NOMO-1 treated with dmso at 0.1 percent for 144 hours (cell line): ENCODE measurements around the gene SAE1.

Experiments
- DNase-seq: peaks from one replicate; lab custom pipeline; 2025; ENCODE audit not compliant: unreplicated experiment; lab: John Stamatoyannopoulos, UW

The SAE1 gene

DNA sequence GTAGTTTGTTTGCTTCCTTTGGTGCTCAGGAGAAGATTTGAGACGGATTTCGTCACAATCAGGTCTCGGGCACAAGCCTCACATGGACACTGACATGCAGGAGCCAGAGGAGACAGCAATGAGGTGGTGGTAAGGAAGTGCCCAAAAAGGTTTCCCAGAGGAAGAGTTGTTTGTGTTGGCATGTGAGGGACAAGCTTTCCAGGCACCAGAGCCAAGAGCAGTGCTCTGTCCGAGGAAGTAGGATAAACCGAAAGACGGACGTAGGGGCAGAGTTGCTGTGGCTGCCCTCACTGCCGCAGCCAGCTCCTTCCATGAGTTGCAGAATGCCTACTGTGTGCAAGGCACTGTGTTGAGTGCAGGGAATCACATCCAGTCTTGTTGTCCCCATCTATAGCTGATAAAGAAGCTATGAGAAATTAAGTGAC, 27.7 kb downstream of the SAE1 start:
- no peak for DNase-seq

DNA sequence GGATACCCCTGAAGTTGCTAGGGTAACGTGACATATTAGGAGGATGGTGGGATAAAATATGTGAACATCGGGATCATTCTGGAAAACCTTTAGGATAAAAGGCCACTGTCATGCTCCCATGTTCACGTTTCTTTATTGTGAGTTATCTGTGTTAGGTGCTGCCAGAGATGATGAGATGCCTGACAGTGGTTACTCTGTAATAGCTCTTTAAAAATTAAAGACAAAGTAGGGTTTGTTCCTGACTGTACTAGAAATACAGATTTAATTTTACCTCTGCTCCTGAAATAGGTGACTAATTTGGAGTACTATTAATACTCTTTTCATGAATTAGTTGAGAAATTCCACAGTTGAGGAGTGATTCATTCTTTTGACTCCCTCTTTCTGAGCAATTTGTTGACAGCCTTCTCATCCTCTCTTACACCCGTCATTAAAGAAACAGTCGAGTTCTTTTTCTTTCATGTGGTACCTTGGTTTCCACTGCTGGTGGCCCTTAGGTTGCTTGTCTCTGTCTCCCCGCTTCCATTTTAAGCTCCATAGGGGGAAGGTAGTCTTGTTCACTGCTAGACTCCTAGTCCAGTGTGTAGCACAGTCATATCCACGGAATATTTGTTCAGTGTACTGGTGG, 28.4 kb downstream of the SAE1 start:
- DNase-seq: no peak

DNA sequence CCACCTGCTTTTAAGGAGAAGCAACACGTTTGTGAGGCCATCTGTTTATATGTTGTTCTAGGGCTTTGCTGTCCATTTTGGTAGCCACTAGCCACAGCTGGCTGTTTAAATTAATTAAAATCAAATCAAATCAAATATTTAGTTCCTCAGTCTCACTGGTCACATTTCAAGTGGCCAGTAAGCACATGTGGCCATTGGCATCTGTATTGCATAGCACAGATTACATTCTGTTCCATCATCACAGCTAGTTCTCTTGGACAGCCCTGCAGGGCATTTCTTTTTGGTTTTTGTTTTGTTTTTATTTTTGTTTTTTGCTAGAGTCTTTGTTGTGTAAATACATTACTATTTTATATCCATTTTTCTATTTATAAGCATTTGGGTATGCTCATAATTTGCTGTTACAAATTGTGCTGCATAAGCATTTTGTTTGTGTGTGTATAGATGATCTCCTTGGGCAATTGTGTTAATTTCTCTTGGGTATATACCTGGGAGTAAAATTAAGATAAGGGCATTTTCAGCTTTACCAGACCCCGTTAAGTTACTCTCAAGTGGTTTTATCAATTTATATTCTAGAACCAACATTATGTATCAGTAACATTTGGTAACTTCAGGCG, 31.3 kb downstream of the SAE1 start:
- no peak for DNase-seq

DNA sequence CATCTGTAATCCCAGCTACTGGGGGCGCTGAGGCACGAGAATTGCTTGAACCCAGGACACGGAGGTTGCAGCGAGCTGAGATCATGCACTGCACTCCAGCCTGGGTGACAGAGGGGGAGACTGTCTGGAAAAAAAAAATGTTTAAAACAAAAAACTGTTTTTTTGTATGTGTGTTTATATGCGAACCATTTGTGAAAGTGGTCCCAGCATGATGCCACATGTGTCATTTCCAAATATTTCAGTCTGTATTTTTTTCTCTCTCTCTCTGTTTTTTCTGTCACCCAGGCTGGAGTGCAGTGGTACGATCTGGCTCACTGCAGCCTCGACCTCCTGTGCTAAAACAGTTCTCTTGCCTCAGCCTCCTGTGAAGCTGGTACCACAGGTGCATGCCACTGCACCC, 37.4 kb downstream of the SAE1 start:
- DNase-seq: no peak

DNA sequence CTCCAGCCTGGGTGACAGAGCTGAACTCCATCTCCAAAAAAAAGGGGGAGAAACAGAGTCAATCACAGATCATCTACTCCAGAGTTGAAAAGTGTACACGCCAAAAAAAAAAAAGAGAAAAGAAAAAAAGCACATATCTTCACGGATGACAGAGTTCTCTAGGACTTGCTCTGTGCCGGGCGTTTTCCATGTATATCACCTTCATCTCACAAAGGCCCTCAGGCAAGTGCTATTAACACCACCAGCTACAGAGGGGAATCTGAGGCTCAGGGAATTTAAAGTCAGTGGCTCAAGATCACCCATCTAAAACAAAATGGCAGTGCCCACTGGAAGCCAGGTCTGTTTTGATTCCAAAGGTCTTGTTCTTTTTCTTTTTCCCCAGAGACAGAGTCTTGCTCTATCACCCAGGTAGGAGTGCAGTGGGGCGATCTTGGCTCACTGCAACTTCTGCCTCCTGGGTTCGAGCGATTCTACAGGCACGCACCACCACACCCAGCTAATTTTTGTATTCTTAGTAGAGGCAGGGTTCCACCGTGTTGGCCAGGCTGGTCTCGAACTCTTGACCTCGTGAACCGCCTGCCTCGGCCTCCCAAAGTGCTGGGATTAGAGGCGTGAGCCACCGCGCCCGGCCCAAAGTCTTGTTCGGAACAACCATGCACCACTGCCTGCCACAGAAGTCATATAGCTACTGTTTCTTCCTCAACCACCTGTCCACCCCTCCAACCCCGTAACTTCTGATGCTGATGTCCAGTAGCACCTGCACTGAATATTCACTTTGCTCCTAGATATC, 42.2 kb downstream of the SAE1 start:
- no peak for DNase-seq

DNA sequence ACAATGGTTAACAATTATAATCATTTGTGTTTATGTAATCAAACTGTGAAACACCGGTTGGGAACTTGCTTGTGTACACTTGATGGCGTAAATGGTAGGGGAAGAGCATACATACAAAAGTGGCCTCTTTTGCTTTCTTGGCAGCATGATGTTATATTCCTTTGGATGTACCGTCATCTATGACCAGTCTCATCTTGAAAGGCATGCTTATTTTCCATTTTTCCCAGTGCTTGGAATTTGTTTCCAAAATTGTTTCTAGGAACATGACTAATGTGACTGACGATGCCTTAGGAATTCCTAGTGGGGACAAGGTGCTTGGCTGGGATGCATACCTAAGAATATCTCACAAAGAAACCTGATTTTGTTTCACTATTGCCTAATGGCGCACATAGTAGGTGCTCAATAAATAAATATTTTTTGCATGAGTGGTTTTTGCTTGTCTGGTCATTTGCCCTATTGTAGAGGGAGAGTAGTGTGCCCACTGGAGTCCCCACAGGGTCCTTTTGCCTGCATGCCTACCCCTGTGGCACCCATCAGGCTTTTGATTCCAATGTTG, 45.5 kb downstream of the SAE1 start:
- no peak for DNase-seq

DNA sequence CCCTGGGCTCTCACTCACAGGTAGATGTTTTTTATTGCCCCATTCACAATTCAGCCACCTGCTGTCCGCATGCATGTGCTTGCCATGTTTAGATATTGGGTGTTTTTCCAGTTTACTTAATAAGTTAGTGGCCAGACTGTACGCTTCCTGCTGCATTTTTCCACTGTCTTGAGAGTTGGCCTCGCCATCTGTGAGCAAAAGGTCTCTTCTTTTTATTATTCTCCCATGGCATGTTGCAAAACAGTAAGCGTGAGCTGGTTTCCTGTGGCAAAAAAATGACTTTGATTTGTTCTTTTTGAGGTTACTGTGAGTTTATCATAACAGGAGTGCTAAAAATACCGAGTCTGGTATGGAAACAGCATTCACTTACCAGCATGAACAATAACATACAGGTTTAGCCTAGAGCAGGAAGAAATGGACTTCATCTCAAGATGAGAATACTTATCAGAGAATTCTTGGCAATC, 46.0 kb downstream of the SAE1 start:
- peak; percentile 15 for DNase-seq

DNA sequence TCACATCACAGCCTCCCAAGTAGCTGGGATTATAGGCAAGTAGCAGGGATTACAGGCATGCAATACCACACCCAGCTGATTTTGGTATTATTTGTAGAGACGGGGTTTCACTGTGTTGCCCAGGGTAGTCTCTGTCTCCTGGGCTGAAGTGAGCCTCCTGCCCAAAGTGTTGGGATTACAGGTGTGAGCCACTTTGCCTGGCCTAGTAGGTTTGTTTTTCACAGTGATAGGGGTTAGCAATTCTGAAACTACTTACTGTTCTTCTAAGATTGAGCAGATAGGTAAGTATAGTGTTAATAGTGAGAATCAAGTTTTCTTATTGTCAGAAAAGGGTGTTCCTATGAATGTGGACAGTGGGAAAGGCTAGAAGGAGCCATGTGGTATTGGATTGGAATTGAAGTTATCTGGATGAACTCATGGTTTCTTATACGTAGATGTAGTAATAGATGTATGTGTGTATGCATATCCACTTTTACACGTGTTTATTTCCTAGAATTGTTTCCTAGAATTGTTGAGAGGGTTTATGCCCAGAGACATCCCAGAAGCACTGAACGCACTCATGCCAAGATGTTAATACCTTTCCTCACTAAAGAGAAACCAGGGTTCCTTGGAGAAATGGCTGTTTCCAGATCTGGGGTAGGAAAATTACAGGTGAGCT, 49.1 kb downstream of the SAE1 start:
- DNase-seq: no peak

DNA sequence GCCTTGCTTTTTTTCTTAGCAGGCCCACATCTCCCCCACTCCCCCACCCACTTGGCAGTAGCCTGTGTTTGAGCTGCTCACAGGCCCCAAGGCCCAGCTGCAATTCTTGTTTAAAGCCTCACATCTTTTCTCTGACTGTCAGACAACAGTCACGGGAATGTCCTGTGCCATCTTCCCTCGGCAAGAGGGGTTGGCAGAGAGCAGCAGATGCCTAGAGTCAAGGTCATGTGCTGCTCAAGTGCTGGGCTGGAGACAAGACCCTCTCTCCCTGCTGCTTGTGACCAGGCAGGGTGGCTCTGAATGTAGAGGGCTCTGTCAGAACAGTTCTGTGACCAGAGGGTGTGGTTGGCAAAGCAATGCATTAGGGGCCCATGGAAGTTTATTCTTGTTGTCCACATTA, 53.0 kb downstream of the SAE1 start:
- no peak for DNase-seq

DNA sequence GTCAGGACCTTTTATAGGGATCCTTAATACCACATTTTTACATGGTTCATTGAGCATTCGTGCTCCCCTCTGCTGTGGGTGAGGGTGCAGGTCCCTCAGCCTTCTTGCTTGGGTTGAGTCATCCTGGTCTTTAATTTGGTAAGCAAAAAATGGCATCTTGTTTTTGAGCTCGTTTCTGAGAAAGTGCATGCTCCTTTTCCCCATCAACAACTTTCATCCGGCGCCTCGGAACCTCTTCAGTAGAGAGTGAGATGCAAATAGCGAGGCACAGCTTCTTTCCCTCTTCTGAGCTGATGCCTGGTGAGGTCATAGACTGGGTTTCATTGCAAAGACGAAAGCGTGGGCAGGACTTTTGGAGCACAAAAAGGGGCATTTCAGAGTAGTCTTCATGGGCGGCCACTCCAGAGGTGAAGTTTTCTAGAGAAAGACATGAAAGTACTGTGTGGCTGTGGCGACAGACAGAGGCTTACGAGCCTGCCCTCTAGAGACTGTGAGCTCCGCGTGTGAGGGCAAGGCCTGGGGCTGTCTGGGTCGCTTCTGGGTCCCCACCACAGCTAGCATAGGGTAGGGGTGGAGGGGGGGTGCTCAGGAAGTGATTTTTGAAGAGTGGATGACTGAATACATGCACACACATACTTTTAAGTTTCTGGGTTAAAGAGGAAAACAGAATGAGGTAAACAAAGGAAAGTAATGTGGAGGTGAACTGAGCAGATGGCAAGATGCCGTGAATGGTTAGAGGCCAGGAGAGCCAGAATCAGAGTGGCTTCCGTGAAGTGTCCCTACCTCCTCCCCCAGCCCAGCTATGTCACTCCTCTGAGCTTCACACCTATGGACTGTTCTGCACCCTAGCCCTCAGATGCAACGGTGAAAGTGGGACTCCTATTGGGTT, 56.1 kb downstream of the SAE1 start:
- DNase-seq: no peak

DNA sequence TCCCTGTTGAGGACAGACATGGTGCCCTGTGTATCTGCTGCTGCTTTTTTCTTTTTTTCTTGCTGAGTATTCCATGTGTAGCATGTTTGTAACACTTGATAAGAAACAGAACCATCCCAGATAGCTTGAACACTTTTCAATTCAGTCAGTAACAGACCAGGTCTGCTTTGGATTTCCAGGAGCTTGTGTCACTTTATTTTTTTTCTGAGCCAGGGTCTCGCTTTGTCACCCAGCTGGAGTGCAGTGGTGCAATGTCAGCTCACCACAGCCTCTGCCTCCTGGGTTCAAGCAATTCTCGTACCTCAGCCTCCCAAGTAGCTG, 56.7 kb downstream of the SAE1 start:
- DNase-seq: no peak

DNA sequence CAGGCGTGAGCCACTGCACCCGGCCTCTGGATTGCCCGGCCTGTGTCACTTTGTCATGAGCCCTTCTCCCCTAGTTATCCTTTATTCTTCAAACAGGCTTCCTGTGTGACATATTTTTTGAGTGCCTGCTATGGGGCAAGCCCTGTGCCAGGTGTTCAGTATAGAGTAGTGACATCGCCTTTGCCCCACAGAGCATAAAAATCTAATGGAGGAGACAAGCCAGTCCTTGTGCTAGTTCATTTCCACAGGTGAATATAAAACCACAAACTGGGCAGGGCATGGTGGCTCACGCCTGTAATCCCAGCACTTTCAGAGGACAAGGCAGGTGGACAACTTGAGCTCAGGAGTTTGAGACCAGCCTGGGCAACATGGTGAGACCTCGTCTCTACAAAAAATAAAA, 57.2 kb downstream of the SAE1 start:
- no peak for DNase-seq

DNA sequence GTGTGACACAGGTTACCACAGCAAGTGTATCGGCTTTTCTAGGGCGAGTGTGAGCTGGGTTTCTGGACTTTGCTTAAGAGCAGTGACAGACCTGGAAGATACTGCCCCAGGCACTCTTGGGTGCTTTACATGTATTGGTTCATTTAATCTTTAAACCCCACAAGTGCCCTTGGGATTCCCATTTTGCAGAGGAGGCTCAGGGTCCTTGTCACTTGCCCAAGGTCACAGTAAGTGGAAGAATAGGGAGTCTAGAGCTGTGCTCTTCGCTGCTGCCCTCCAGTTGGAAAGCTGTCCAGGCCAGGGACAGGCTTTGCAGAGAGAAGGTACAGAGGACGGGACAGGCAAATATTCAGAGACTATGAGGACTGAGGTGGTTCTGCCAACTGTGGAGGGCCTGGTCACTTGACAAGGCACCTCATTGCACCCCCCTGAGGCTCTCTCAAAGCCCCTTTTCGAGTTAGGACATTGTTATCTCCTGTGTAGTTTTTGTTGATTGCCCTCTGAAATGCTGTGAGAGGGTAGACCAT, 57.9 kb downstream of the SAE1 start:
- DNase-seq: no peak

DNA sequence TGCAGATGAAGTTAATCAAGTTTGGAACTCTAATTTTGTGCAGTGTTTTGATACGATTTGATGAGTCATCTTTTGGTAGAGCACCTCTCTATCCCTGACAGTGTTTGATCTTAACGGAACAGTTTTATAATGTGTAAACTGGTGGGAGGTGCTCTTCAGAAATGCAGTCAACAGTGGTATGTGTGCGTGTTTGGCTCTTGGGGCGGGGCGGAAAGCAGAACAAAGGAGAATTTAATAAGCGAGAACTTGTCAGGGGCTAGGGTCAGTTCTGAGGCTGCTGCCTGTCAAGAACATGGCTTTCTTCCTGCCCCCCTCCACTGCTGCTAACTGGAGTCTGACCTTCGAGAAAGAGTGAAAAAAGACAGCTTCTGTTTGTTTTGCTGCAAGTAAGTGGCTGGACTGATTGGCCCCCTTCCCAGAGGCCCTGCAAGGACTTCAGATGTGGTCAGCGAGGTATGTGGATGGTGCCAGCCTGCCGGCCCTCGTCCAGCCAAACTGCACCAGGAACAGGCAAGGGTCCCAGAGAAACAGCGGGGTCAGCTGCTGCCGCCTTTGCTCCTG, 59.6 kb downstream of the SAE1 start:
- DNase-seq: no peak

DNA sequence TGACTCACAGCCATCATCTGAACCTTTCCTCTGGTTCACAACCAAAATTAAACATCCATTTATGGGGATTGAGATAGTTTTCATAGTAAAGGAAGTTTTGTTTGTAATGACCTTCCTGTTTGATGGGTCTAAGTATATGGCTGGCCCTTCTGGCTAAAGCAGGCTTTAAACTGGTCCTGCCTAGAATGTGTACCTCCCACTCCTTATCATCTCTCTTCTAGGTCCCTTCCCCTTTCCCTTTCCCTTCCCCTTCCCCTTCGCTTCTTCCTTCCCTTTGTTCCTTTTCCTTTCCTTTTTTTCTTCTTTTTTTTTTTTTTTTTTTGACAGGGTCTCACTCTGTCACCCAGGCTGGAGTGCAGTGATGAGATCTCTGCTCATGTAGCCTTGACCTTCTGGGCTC, 64.8 kb downstream of the SAE1 start:
- DNase-seq: no peak

DNA sequence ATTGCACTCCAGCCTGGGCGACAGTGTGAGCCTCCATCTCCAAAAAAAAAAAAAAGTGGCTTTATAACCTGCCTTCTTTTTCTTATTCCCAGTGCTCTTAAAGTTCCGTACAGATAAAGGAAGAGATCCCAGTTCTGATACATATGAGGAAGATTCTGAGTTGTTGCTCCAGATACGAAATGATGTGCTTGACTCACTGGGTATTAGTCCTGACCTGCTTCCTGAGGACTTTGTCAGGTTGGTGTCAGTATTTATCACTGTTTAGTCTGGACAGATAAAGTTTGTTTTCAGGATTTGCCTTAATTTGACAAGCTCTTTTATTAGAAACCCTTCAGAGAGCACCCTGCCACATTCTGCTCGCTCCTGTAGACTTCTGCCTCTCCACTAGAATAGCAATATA, 66.5 kb downstream of the SAE1 start:
- no peak for DNase-seq

DNA sequence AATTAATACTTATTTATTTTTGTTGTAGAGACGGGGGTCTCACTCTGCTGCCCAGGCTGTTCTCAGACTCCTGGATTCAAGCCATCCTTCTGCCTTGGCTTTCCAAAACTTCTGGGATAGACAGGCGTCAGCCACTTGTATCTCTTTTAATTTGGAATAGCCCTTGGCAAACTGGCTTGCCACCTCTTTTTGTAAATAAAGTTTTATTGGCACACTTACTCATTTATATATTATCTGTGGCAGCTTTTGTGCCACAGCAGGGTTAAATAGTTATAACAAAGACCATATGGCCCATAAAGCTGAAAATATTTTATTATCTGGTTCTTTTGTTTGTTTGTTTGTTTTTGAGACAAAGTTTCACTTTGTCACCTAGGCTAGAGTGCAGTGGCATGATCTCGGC, 69.9 kb downstream of the SAE1 start:
- no peak for DNase-seq

DNA sequence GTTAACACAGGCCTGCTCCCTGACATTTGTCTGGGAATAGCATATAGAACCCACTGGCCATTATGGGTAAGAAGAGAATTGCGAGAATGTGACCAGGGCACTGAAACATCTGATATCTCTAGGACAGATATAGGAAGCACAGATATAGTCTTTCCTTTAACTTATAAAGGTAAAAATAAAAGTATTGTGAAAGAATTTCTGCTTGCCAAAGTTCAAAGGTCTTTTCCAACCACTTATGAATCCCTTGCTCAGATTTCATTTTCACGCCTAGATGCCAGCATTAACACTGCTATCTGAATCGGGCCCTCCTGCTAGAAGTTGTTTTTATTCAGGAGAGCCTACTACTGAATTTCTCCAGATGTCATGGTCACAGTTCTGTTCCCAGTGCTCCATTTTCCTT, 72.6 kb downstream of the SAE1 start:
- no peak for DNase-seq

DNA sequence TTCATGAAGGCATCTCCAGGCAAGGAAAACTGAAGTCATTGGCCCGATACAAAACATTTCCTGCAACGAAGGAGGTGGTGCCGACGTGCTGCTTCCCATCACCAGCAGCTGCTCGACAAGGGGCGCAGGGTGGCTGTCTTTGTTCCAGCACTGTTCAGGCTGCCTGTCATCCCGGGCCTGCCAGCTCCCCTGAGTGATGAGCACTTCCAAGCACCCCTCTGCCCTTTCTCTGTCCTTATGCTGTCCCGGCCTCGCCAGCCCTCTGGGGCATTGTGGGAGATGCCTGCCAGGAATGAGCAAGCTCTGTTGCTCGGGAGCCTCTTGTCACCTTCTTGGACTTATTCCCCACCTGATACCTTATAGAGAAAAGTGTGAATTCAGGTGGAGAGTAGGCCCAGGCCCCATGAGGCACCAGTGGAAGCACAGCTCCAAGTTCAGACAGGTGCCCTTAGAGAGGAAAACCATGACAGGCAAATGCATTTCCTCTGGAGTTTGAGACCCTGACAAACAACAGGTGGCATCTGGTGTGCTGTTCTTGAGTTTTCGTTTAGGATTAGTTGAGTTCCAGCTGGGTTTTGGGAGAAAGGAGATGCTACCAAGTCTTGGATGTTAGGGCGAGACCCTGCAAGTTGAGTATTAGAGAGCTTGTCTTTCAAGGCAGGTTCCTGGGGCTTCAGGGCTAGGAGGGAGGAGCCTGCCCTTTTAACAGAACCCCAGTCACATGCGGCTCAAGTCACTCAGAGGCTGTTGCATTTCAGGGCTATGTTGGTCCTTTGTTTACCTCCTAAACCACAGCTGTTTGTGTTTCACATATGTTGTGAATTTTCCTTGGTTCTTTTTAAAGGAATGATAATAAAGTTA, 78.9 kb downstream of the SAE1 start:
- DNase-seq: no peak
